OCI-LY1 (cell line): ENCODE results near the gene PTPRM.

Experiments used
- EZH2 ChIP-seq: fragments of 200-600 bp; sonication (generic), shearing (Covaris generic); IDR thresholded peaks from 2 replicates; pipeline ENCODE4 v1.8.0; 2017; ENCODE audit warnings: borderline replicate concordance, mixed run types, mild to moderate bottlenecking, antibody characterized with exemption, low read length, moderate library complexity, mixed read lengths
- TF ChIP-seq, protein P1 (sequence below): fragments of 200-600 bp; sonication (generic), shearing (Covaris generic); IDR thresholded peaks from 2 replicates; pipeline ENCODE4 v1.5.1; 2017; ENCODE audit warnings: mild to moderate bottlenecking, antibody characterized with exemption, low read length, moderate library complexity, mixed read lengths

DNA sequence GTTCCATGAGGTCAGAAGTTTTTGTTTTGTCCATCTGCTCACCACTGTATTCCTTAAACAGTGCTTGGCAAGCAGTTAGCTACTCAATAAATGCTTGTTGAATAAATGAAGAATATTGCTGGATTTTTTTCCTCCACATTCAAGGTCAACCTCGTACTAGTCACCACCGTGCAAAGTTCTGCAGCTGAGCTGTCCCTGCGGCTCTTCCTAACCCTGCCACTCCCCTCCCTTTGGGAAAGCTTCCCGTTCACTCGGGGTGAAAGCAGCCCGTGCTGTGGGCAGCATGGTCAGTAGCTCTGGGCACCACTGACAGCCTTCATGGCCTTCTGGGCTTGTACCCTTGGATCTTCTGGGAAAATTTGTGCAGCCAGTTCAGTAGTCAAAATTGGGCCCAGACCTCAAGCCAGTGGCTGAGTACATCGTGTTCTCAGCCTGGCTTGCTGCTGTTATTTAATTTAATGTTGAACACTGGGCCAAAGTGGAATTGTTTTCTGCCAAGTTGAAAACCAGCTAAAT lies 572.8 kb downstream of the PTPRM start:
- TF ChIP-seq, protein P1, sequence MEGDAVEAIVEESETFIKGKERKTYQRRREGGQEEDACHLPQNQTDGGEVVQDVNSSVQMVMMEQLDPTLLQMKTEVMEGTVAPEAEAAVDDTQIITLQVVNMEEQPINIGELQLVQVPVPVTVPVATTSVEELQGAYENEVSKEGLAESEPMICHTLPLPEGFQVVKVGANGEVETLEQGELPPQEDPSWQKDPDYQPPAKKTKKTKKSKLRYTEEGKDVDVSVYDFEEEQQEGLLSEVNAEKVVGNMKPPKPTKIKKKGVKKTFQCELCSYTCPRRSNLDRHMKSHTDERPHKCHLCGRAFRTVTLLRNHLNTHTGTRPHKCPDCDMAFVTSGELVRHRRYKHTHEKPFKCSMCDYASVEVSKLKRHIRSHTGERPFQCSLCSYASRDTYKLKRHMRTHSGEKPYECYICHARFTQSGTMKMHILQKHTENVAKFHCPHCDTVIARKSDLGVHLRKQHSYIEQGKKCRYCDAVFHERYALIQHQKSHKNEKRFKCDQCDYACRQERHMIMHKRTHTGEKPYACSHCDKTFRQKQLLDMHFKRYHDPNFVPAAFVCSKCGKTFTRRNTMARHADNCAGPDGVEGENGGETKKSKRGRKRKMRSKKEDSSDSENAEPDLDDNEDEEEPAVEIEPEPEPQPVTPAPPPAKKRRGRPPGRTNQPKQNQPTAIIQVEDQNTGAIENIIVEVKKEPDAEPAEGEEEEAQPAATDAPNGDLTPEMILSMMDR, result no peak
- TF ChIP-seq EZH2, result no peak
